Vagina (tissue), 2 donors: ENCODE results near the gene LRRC4.

Experiments
- CTCF ChIP-seq, 3 experiments: fragments of 450-650 bp in 2 of 3; fragments of 200-600 bp in 1 of 3; sonication (generic) in 1 of 3; IDR thresholded peaks; one replicate each; pipeline ENCODE4 v1.5.1; 2017 to 2019; ENCODE audit warnings: antibody characterized with exemption in 3 of 3, mild to moderate bottlenecking in 2 of 3, moderate library complexity in 2 of 3
- POLR2A ChIP-seq, 2 donors: fragments of 450-650 bp; IDR thresholded peaks; one replicate each; pipeline ENCODE4 v1.6.1; 2017; ENCODE audit warnings: antibody characterized with exemption in 2 of 2, mild to moderate bottlenecking in 2 of 2, moderate library complexity in 2 of 2
- POLR2AphosphoS5 ChIP-seq, 2 donors: sonication (generic); formaldehyde crosslinking; IDR thresholded peaks; one replicate each; pipeline ENCODE4 v1.9.0; 2017; ENCODE audit warnings: antibody characterized with exemption in 2 of 2, mild to moderate bottlenecking in 2 of 2, low read depth in 1 of 2; ENCODE audit not compliant: insufficient read depth in 1 of 2

DNA sequence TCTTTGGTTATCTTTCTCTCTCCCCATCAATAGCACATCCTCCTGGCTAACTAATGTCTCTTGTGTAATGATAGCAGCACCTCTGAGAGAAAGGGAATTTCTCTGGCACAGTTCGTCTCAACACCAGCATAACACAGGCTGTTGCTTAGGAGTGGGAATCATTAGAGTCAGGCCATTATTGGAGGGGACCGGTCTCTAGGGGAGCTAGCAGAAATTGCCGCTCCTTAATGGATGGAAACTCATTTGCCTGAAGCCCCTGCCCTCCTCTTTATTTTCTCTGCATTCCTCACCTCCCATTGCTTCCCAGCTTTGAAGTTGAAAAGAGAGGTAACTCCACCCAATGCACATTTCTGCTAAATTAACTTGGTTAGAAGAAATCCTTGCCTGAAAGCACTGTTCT, 11.9 kb downstream of the LRRC4 start:
- TF ChIP-seq POLR2A (IDR thresholded peaks at IDR 0.05) (no peak), CTCF (IDR thresholded peaks at IDR 0.05) (no peak), POLR2AphosphoS5 (IDR thresholded peaks at IDR 0.05; ENCODE audit: insufficient read depth in 1 of 2, low read depth in 1 of 2) (no peak)
